Keratinocyte (primary cell): ENCODE data around the gene ALG11. TPM values are rescaled to one million over a fixed set of nuclear protein-coding genes. Genes with fewer than 3 reads are reported as not detected.
A peak's percentile ranks its signal among the peaks of the same experiment; 100 is the strongest.

Source experiments
- DNase-seq: peaks from one replicate; pipeline ENCODE4 v3.0.0-alpha.2; 2011; ENCODE audit warnings: low read depth, missing footprints, low spot score
- FAIRE-seq: peaks from 2 replicates; lab custom pipeline; 2011; peaks lifted over from hg19 to GRCh38; lab: Jason Lieb, UNC
- H2AFZ ChIP-seq: 2 replicates; pipeline ENCODE4 v1.6.0; 2012; ENCODE audit warnings: low read length, control low read depth, inconsistent platforms; ENCODE audit not compliant: control insufficient read depth
- H3K27ac ChIP-seq: 2 replicates; pipeline ENCODE4 v1.5.1; 2011; ENCODE audit warnings: low read length; ENCODE audit not compliant: control insufficient read depth, insufficient read depth
- H3K27me3 ChIP-seq: 3 replicates; pipeline ENCODE4 v1.6.0; 2011; ENCODE audit warnings: low read length; ENCODE audit not compliant: control insufficient read depth, insufficient read depth; ENCODE audit errors: extremely low read depth
- H3K36me3 ChIP-seq, 2 experiments: 2 replicates in 1 of 2; 3 replicates in 1 of 2; pipeline ENCODE4 v1.5.1; 2011; ENCODE audit warnings: low read length in 2 of 2, mild to moderate bottlenecking in 1 of 2; ENCODE audit not compliant: control insufficient read depth in 2 of 2, insufficient read depth in 2 of 2; ENCODE audit errors: extremely low read depth in 1 of 2
- H3K4me1 ChIP-seq: 3 replicates; pipeline ENCODE4 v1.5.1; 2011; ENCODE audit warnings: low read length; ENCODE audit not compliant: control insufficient read depth, insufficient read depth; ENCODE audit errors: extremely low read depth
- H3K4me2 ChIP-seq: 3 replicates; pipeline ENCODE4 v1.6.0; 2011; ENCODE audit warnings: low read depth, low read length; ENCODE audit not compliant: control insufficient read depth, insufficient read depth; ENCODE audit errors: extremely low read depth
- H3K4me3 ChIP-seq, 3 experiments: fragments of 200-600 bp in 1 of 3; sonication (generic) in 1 of 3; 2 replicates in 2 of 3; 3 replicates in 1 of 3; pipeline ENCODE4 v1.5.1; 2011 to 2016; ENCODE audit warnings: low read length in 3 of 3, mild to moderate bottlenecking in 3 of 3, control low read depth in 2 of 3, inconsistent platforms in 1 of 3, low read depth in 1 of 3, mixed read lengths in 1 of 3, mixed run types in 1 of 3, moderate library complexity in 1 of 3; ENCODE audit not compliant: control insufficient read depth in 2 of 3, insufficient read depth in 2 of 3; ENCODE audit errors: extremely low read depth in 1 of 3
- H3K79me2 ChIP-seq: 2 replicates; pipeline ENCODE4 v1.6.0; 2012; ENCODE audit warnings: low read length; ENCODE audit not compliant: control insufficient read depth, insufficient read depth
- H3K9ac ChIP-seq: 3 replicates; pipeline ENCODE4 v1.6.0; 2011; ENCODE audit warnings: low read length; ENCODE audit not compliant: control insufficient read depth, insufficient read depth; ENCODE audit errors: extremely low read depth
- H3K9me1 ChIP-seq: 3 replicates; pipeline ENCODE4 v1.6.0; 2011; ENCODE audit warnings: low read length; ENCODE audit not compliant: control insufficient read depth, insufficient read depth; ENCODE audit errors: extremely low read depth
- H3K9me3 ChIP-seq: 2 replicates; pipeline ENCODE4 v1.5.1; 2012; ENCODE audit warnings: low read depth, low read length; ENCODE audit not compliant: control insufficient read depth
- H4K20me1 ChIP-seq: 3 replicates; pipeline ENCODE4 v1.6.0; 2011; ENCODE audit warnings: low read length; ENCODE audit not compliant: control insufficient read depth, insufficient read depth; ENCODE audit errors: extremely low read depth
- EZH2 ChIP-seq: IDR thresholded peaks from one replicate; pipeline ENCODE4 v1.6.1; 2012; ENCODE audit warnings: inconsistent platforms, mild to moderate bottlenecking, low read length, moderate library complexity
- dilution Hi-C: fragments of 300-500 bp; cut with MboI; formaldehyde crosslinking; loops from one replicate; pipeline ENCODE4 v1.7.0; 2020; ENCODE audit warnings: low sequenced_read_pairs; ENCODE audit not compliant: extremely low pct_ligation_motif_present
- polyA plus RNA-seq, 5 experiments: library from polyadenylated mRNA; depleted of rRNA in 3 of 5; stranded (reverse) in 3 of 5; stranded (forward) in 1 of 5; unstranded in 1 of 5; fragments of >200 nt; gene quantifications; 1 replicate in 1 of 5; 2 replicates in 3 of 5; 3 replicates in 1 of 5; pipeline versions ENCODE4 v1.2.1 to v1.2.3, GENCODE V29; 2011 to 2012; ENCODE audit warnings: missing spikeins in 2 of 5, low read depth in 1 of 5, low replicate concordance in 1 of 5
- TF ChIP-seq, protein P1 (sequence below), 3 experiments: IDR thresholded peaks in 1 of 3; conservative IDR thresholded peaks in 1 of 3; optimal IDR thresholded peaks in 1 of 3; 2 replicates in 2 of 3; 3 replicates in 1 of 3; pipeline versions ENCODE3 to v1.5.1; 2011; ENCODE audit warnings: low read length in 3 of 3, mild to moderate bottlenecking in 3 of 3, moderate library complexity in 2 of 3, control low read depth in 1 of 3, inconsistent platforms in 1 of 3; ENCODE audit not compliant: insufficient read depth in 2 of 3; ENCODE audit errors: extremely low read depth in 1 of 3

The ALG11 gene
- polyA plus RNA-seq, 1 donor (not counting 4 experiments of a cell fraction or from before 2014, with no cell fraction given): 17.4 TPM

DNA sequence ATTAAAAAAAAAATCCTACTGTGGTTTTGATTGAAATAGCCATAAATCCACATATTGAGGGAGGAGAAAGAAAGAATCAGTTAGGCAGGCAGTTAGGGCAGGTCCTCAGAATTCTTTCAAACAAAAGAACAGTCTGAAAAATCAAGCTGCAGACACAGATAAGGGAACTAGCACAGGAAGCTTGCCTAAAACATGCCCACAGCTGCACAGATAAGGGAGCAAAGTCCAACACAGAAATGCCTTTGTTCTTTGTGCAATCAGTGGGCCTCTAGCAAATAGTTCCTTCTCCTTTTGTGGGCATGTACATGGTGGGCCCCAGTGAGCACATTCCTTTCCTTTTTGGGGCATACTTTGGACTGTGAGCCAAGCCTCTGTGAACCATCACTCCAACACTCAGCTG lies 55.0 kb downstream of the ALG11 start:
- H3K27ac ChIP-seq: no peak overlapping the region
- TF ChIP-seq, protein P1, sequence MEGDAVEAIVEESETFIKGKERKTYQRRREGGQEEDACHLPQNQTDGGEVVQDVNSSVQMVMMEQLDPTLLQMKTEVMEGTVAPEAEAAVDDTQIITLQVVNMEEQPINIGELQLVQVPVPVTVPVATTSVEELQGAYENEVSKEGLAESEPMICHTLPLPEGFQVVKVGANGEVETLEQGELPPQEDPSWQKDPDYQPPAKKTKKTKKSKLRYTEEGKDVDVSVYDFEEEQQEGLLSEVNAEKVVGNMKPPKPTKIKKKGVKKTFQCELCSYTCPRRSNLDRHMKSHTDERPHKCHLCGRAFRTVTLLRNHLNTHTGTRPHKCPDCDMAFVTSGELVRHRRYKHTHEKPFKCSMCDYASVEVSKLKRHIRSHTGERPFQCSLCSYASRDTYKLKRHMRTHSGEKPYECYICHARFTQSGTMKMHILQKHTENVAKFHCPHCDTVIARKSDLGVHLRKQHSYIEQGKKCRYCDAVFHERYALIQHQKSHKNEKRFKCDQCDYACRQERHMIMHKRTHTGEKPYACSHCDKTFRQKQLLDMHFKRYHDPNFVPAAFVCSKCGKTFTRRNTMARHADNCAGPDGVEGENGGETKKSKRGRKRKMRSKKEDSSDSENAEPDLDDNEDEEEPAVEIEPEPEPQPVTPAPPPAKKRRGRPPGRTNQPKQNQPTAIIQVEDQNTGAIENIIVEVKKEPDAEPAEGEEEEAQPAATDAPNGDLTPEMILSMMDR (optimal IDR thresholded peaks at IDR 0.05 in 1 of 3, IDR thresholded peaks at IDR 0.05 in 1 of 3, conservative IDR thresholded peaks at IDR 0.05 in 1 of 3; ENCODE audit: extremely low read depth in 1 of 3, insufficient read depth in 2 of 3, low read length in 3 of 3): no peak
- no peak for TF ChIP-seq EZH2
- no peak for FAIRE-seq

DNA sequence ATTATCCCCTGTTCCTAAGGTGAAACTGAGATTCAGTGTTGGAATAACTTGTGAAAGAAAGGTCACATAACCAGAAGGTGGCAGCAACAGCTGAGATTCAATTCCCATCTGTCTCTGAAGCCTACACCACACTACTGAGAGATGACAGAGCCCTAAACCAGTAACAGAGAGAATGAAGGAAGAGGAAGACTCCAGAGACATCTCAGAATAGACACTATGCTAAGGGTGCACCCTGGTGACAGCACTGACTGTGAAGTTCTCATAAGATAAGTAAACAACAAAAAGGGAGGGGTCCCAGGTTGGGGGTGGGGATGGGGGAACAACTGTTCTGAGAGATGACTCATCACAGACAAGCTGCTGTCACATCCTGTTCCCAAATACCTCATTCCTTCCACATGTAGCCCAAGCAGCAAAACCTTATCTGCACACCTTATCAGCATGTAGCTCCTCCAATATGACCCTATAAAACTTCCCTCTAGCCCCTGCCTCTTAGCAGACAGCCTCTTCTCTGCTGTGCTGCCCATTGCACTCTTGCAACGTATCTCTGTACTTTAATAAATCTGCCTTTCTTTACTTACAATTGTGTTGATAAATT lies 58.8 kb downstream of the ALG11 start:
- dilution Hi-C loops: no loop called here

More for the DNA sequence above, 55.0 kb downstream of the ALG11 start:
- H3K9ac ChIP-seq: no peak overlapping the region
- no peak overlapping the region for H3K4me2 ChIP-seq
- no peaks in the 10 kb centered on the region for H3K27me3 ChIP-seq
- H3K36me3 ChIP-seq: no peaks in the 10 kb centered on the region
- no peaks in the 10 kb centered on the region for H3K79me2 ChIP-seq
- no peak overlapping the region for H3K4me3 ChIP-seq
- dilution Hi-C loops: no loop called here
- H3K4me1 ChIP-seq: peaks cover 5% of the 10 kb centered on the region
- peaks cover 6% of the 10 kb centered on the region for H3K9me3 ChIP-seq
- DNase-seq: no peak
- no peaks in the 10 kb centered on the region for H3K9me1 ChIP-seq
- H2AFZ ChIP-seq: no peak overlapping the region
- H4K20me1 ChIP-seq: no peaks in the 10 kb centered on the region

More for the DNA sequence above, 58.8 kb downstream of the ALG11 start:
- peaks cover 6% of the 10 kb centered on the region for H3K9me3 ChIP-seq
- TF ChIP-seq, protein P1 (optimal IDR thresholded peaks at IDR 0.05 in 1 of 3, IDR thresholded peaks at IDR 0.05 in 1 of 3, conservative IDR thresholded peaks at IDR 0.05 in 1 of 3; ENCODE audit: extremely low read depth in 1 of 3, insufficient read depth in 2 of 3, low read length in 3 of 3): peak in 2 of 3 experiments; percentile 30 to 43
- TF ChIP-seq EZH2: no peak
- H3K9ac ChIP-seq: no peak overlapping the region
- no peaks in the 10 kb centered on the region for H3K79me2 ChIP-seq
- no peaks in the 10 kb centered on the region for H3K27me3 ChIP-seq
- no peaks in the 10 kb centered on the region for H4K20me1 ChIP-seq
- H2AFZ ChIP-seq: no peak overlapping the region
- no peak overlapping the region for H3K4me2 ChIP-seq
- DNase-seq (no peak), FAIRE-seq (peak; percentile 80)
- H3K4me3 ChIP-seq: no peak overlapping the region
- no peak overlapping the region for H3K27ac ChIP-seq
- peaks cover 5% of the 10 kb centered on the region for H3K4me1 ChIP-seq
- no peaks in the 10 kb centered on the region for H3K9me1 ChIP-seq
- no peaks in the 10 kb centered on the region for H3K36me3 ChIP-seq

Other genes starting within 250 kb of the ALG11 start
- 5.4 to 7.3 TPM (median 6.1 TPM) in 3 replicates for gene DHRS12, start 208.2 kb upstream of the ALG11 start, polyA plus RNA-seq
- 0.01 TPM in 1 of 3 replicates, not detected in the others for gene TMEM272, start 167.2 kb upstream of the ALG11 start, polyA plus RNA-seq
- gene CCDC70, start 150.4 kb upstream of the ALG11 start, polyA plus RNA-seq: not detected in 3 replicates
- 5.2 to 7.4 TPM (median 7.2 TPM) in 3 replicates for gene ATP7B, start 948 bp upstream of the ALG11 start, polyA plus RNA-seq
- gene UTP14C, start 12.3 kb downstream of the ALG11 start, polyA plus RNA-seq: 9.5 to 10.8 TPM (median 9.7 TPM) in 3 replicates
- 0.11 to 0.45 TPM (median 0.21 TPM) in 3 replicates for gene NEK5, start 116.7 kb downstream of the ALG11 start, polyA plus RNA-seq
- gene NEK3, start 147.2 kb downstream of the ALG11 start, polyA plus RNA-seq: 5.1 to 11.1 TPM (median 6.7 TPM) in 3 replicates